WTC11 (cell line): ENCODE results near the gene RBP7. TPM values are rescaled to one million over a fixed set of nuclear protein-coding genes. Genes with fewer than 3 reads are reported as not detected.

Experiments used
- TCF7 ChIP-seq: sonication (generic); formaldehyde crosslinking; IDR thresholded peaks from 2 replicates; pipeline ENCODE4 v1.8.0; 2022; ENCODE audit warnings: mild to moderate bottlenecking, low read depth, missing genetic modification reagents, moderate library complexity
- ZNF138 ChIP-seq: sonication (generic); formaldehyde crosslinking; conservative IDR thresholded peaks from 2 replicates; pipeline ENCODE4 v1.8.1; 2022; ENCODE audit warnings: mild to moderate bottlenecking, moderate library complexity, missing genetic modification reagents
- microRNA-seq: library from miRNA; unstranded; fragments of <30 nt; microRNA quantifications from one replicate; pipeline ENCODE4 v1.2.0, GENCODE V29; 2022; ENCODE audit warnings: borderline number of aligned reads
- total RNA-seq: library from RNA; stranded (reverse); gene quantifications from 3 replicates; pipeline ENCODE4 v1.2.3, GENCODE V29; 2021
- TF ChIP-seq, protein P1 (sequence below): sonication (generic); formaldehyde crosslinking; IDR thresholded peaks from 2 replicates; pipeline ENCODE4 v1.8.0; 2023; ENCODE audit warnings: missing genetic modification reagents, mild to moderate bottlenecking, borderline replicate concordance
- TF ChIP-seq, protein P2 (sequence below): sonication (generic); formaldehyde crosslinking; IDR thresholded peaks from 2 replicates; pipeline ENCODE4 v1.8.1; 2023; ENCODE audit warnings: mild to moderate bottlenecking, missing genetic modification reagents
- TF ChIP-seq, protein P3 (sequence below): sonication (generic); formaldehyde crosslinking; IDR thresholded peaks from 2 replicates; pipeline ENCODE4 v1.8.1; 2023; ENCODE audit warnings: mild to moderate bottlenecking, missing genetic modification reagents, borderline replicate concordance
- TF ChIP-seq, protein P4 (sequence below): fragments of 250-450 bp; sonication (Bioruptor Pico); IDR thresholded peaks from 2 replicates; pipeline ENCODE4 v1.9.0; 2021; ENCODE audit warnings: mild to moderate bottlenecking
- TF ChIP-seq, protein P5 (sequence below): sonication (generic); formaldehyde crosslinking; IDR thresholded peaks from 2 replicates; pipeline ENCODE4 v1.8.0; 2022; ENCODE audit warnings: missing genetic modification reagents

Gene RBP7
- total RNA-seq, 1 experiment from 2014 or later, result 3.2 TPM

DNA sequence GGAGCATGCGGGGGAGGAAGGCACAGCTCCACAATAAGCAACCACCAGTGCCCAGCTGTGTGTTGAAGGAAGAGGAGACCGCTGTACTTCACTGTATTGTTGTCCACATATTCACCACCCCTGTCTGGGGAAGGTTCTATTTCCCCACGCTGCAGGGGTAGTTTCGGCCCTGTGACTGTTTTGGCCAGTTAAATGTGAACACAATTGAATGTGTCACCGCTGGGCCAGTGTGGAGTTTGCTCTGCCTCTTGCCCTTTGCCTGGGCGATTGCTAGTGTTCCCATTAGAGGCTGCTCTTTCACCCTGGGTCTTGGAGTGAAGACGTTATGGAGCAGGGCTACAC, 68.3 kb downstream of the RBP7 start (continued):
- TF ChIP-seq, protein P1, sequence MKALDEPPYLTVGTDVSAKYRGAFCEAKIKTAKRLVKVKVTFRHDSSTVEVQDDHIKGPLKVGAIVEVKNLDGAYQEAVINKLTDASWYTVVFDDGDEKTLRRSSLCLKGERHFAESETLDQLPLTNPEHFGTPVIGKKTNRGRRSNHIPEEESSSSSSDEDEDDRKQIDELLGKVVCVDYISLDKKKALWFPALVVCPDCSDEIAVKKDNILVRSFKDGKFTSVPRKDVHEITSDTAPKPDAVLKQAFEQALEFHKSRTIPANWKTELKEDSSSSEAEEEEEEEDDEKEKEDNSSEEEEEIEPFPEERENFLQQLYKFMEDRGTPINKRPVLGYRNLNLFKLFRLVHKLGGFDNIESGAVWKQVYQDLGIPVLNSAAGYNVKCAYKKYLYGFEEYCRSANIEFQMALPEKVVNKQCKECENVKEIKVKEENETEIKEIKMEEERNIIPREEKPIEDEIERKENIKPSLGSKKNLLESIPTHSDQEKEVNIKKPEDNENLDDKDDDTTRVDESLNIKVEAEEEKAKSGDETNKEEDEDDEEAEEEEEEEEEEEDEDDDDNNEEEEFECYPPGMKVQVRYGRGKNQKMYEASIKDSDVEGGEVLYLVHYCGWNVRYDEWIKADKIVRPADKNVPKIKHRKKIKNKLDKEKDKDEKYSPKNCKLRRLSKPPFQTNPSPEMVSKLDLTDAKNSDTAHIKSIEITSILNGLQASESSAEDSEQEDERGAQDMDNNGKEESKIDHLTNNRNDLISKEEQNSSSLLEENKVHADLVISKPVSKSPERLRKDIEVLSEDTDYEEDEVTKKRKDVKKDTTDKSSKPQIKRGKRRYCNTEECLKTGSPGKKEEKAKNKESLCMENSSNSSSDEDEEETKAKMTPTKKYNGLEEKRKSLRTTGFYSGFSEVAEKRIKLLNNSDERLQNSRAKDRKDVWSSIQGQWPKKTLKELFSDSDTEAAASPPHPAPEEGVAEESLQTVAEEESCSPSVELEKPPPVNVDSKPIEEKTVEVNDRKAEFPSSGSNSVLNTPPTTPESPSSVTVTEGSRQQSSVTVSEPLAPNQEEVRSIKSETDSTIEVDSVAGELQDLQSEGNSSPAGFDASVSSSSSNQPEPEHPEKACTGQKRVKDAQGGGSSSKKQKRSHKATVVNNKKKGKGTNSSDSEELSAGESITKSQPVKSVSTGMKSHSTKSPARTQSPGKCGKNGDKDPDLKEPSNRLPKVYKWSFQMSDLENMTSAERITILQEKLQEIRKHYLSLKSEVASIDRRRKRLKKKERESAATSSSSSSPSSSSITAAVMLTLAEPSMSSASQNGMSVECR, result no peak
- no peak for TF ChIP-seq TCF7 (CRISPR knock-in tag)
- no peak for TF ChIP-seq ZNF138 (CRISPR knock-in tag)
- TF ChIP-seq, protein P2, sequence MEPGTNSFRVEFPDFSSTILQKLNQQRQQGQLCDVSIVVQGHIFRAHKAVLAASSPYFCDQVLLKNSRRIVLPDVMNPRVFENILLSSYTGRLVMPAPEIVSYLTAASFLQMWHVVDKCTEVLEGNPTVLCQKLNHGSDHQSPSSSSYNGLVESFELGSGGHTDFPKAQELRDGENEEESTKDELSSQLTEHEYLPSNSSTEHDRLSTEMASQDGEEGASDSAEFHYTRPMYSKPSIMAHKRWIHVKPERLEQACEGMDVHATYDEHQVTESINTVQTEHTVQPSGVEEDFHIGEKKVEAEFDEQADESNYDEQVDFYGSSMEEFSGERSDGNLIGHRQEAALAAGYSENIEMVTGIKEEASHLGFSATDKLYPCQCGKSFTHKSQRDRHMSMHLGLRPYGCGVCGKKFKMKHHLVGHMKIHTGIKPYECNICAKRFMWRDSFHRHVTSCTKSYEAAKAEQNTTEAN, result no peak
- TF ChIP-seq, protein P3, sequence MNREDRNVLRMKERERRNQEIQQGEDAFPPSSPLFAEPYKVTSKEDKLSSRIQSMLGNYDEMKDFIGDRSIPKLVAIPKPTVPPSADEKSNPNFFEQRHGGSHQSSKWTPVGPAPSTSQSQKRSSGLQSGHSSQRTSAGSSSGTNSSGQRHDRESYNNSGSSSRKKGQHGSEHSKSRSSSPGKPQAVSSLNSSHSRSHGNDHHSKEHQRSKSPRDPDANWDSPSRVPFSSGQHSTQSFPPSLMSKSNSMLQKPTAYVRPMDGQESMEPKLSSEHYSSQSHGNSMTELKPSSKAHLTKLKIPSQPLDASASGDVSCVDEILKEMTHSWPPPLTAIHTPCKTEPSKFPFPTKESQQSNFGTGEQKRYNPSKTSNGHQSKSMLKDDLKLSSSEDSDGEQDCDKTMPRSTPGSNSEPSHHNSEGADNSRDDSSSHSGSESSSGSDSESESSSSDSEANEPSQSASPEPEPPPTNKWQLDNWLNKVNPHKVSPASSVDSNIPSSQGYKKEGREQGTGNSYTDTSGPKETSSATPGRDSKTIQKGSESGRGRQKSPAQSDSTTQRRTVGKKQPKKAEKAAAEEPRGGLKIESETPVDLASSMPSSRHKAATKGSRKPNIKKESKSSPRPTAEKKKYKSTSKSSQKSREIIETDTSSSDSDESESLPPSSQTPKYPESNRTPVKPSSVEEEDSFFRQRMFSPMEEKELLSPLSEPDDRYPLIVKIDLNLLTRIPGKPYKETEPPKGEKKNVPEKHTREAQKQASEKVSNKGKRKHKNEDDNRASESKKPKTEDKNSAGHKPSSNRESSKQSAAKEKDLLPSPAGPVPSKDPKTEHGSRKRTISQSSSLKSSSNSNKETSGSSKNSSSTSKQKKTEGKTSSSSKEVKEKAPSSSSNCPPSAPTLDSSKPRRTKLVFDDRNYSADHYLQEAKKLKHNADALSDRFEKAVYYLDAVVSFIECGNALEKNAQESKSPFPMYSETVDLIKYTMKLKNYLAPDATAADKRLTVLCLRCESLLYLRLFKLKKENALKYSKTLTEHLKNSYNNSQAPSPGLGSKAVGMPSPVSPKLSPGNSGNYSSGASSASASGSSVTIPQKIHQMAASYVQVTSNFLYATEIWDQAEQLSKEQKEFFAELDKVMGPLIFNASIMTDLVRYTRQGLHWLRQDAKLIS (CRISPR knock-in tag), result no peak
- TF ChIP-seq, protein P4, sequence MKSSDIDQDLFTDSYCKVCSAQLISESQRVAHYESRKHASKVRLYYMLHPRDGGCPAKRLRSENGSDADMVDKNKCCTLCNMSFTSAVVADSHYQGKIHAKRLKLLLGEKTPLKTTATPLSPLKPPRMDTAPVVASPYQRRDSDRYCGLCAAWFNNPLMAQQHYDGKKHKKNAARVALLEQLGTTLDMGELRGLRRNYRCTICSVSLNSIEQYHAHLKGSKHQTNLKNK (CRISPR knock-in tag), result no peak
- TF ChIP-seq, protein P5, sequence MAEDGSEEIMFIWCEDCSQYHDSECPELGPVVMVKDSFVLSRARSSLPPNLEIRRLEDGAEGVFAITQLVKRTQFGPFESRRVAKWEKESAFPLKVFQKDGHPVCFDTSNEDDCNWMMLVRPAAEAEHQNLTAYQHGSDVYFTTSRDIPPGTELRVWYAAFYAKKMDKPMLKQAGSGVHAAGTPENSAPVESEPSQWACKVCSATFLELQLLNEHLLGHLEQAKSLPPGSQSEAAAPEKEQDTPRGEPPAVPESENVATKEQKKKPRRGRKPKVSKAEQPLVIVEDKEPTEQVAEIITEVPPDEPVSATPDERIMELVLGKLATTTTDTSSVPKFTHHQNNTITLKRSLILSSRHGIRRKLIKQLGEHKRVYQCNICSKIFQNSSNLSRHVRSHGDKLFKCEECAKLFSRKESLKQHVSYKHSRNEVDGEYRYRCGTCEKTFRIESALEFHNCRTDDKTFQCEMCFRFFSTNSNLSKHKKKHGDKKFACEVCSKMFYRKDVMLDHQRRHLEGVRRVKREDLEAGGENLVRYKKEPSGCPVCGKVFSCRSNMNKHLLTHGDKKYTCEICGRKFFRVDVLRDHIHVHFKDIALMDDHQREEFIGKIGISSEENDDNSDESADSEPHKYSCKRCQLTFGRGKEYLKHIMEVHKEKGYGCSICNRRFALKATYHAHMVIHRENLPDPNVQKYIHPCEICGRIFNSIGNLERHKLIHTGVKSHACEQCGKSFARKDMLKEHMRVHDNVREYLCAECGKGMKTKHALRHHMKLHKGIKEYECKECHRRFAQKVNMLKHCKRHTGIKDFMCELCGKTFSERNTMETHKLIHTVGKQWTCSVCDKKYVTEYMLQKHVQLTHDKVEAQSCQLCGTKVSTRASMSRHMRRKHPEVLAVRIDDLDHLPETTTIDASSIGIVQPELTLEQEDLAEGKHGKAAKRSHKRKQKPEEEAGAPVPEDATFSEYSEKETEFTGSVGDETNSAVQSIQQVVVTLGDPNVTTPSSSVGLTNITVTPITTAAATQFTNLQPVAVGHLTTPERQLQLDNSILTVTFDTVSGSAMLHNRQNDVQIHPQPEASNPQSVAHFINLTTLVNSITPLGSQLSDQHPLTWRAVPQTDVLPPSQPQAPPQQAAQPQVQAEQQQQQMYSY (CRISPR knock-in tag), result no peak

Small RNA genes within 50 kb of the gene (microRNA-seq; reads per million reads assigned to microRNA genes)
- gene MIR5697, result not detected

Other genes starting within 250 kb of the RBP7 start
- 119 to 128 TPM (median 124 TPM) in 3 replicates for gene CLSTN1, start 173.3 kb upstream of the RBP7 start, total RNA-seq
- gene CTNNBIP1, start 87.0 kb upstream of the RBP7 start, total RNA-seq, result 51.8 to 58.2 TPM (median 53.0 TPM) in 3 replicates
- 16.9 to 22.0 TPM (median 20.9 TPM) in 3 replicates for gene LZIC, start 53.8 kb upstream of the RBP7 start, total RNA-seq
- gene NMNAT1, start 53.8 kb upstream of the RBP7 start, total RNA-seq, result 2.3 to 2.8 TPM (median 2.8 TPM) in 3 replicates
- 78.0 to 80.8 TPM (median 79.6 TPM) in 3 replicates for gene UBE4B, start 35.7 kb downstream of the RBP7 start, total RNA-seq
- gene KIF1B, start 213.3 kb downstream of the RBP7 start, total RNA-seq, result 63.1 to 70.1 TPM (median 64.9 TPM) in 3 replicates